Prostate gland (tissue), 2 donors: Measurements from ENCODE around the gene DOCK10.

Source experiments
- CTCF ChIP-seq, 4 experiments: fragments of 200-600 bp in 2 of 4; fragments of 450-650 bp in 2 of 4; sonication (generic) in 2 of 4; IDR thresholded peaks; 1 replicate in 3 of 4; 2 replicates in 1 of 4; pipeline ENCODE4 v1.5.1; 2016 to 2019; ENCODE audit warnings: antibody characterized with exemption in 4 of 4, mild to moderate bottlenecking in 2 of 4, moderate library complexity in 2 of 4
- POLR2A ChIP-seq: fragments of 450-650 bp; IDR thresholded peaks from one replicate; pipeline ENCODE4 v1.6.1; 2016; ENCODE audit warnings: antibody characterized with exemption, mild to moderate bottlenecking
- POLR2AphosphoS5 ChIP-seq: sonication (generic); formaldehyde crosslinking; IDR thresholded peaks from one replicate; pipeline ENCODE4 v1.6.1; 2017; ENCODE audit warnings: antibody characterized with exemption

GRCh38 chr2:224846161-224846560 lies 196.1 kb downstream of the DOCK10 start:
- no peak for TF ChIP-seq CTCF (IDR thresholded peaks at IDR 0.05)
- no peak for TF ChIP-seq POLR2A
- TF ChIP-seq POLR2AphosphoS5, result no peak
